OCI-LY3 (cell line): ENCODE measurements around the gene CERS6.
"Not testable (repeated sequence)": the region's sequence is repeated elsewhere in the genome, so short reads cannot be mapped to it uniquely, and the experiment has no call there.

Experiments
- CTCF ChIP-seq: fragments of 200-600, 300-600 bp; sonication (generic); IDR thresholded peaks from 2 replicates; pipeline ENCODE4 v1.5.1; 2014; ENCODE audit warnings: antibody characterized with exemption, low read length, low read depth
- EZH2phosphoT487 ChIP-seq: fragments of 200-600 bp; shearing (Covaris generic); IDR thresholded peaks from 2 replicates; pipeline ENCODE4 v1.6.1; 2018; ENCODE audit warnings: antibody characterized with exemption, mixed run types, low read depth

GRCh38 chr2:168502852-168503251, 46.8 kb downstream of the CERS6 start:
- TF ChIP-seq CTCF, EZH2phosphoT487: not testable (repeated sequence)
